Hepatic stellate cell (primary cell): Measurements from ENCODE around the gene ITPR3.
A peak's percentile ranks its signal among the peaks of the same experiment; 100 is the strongest.

Experiments
- DNase-seq: peaks from one replicate; pipeline ENCODE4 v3.0.0; 2011; ENCODE audit warnings: low spot score

ITPR3 gene

GRCh38 chr6:33620856-33621710, at the start of gene ITPR3:
ITPR3 (plus strand) TSS chr6:33621322; CDS start chr6:33621603, 281 bp downstream.
- peak; percentile 73 for DNase-seq

GRCh38 chr6:33571637-33572316, 49.3 kb upstream of the ITPR3 start:
- no peak for DNase-seq

DNA sequence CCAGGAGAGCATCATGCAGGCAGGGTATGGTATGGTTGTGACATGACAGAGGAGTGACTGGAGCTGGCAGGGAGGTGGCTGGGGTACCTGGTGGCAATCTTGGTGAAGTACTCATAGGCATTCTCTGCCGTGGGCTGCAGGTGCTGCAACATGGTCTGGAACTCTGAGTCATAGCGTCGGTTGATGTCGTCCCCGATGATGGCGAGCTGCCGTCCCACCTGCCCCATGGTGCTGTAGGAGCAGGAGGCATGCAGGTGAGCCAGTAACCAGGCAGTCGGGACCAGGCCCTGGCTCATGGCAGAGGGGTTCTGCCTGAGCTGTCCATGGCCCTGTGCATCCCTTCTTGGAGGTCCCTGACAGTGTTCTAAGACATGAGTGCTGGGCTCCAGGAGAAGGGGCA, 45.9 kb upstream of the ITPR3 start:
- DNase-seq: no peak

DNA sequence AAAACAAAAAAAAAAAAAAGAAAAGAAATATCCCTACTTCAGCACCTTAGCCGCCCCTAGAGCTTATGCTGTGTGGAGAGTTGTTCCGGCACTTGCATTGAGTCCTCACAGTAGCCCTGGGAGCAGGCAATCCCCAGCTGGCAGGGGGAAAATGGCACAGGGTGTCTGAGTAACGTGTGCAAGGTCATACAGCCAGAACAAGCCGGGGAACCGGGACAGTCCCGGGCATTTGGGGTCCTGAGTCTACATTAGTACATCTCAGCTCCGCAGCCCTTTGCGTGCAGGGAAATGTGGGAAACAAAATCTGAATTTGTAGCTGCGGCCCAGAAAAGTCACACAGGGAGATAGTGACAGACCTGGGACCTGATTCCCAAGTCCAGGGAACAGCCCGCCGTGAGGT, 44.5 kb upstream of the ITPR3 start:
- no peak for DNase-seq

- no peak for DNase-seq
These were observed 44.0 kb upstream of the ITPR3 start for GRCh38 chr6:33577106-33577535.

GRCh38 chr6:33577718-33578117, 43.4 kb upstream of the ITPR3 start:
- no peak for DNase-seq

- no peak for DNase-seq
These were observed 43.0 kb upstream of the ITPR3 start for GRCh38 chr6:33578164-33578563.

DNA sequence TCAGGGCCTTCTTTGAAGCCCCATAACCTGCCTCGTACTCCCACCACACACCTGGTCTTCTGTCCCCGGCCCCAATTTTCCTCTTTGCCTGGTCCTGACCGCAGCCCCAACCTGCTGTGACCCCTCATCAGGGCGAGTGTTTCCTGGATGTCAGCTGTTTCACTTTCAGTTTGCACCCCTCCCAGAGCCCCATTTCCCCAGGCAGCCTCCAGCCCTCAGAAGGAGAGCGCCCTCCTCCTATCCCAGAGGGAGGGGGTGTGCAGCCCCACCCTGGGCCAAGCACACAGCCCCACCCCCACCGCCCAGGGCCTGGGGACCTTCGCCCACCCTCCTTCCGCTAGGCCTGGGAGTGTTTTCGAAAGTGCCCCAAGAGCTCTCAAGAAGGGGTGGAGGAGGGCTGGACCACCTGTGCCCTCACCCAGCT, 42.5 kb upstream of the ITPR3 start:
- no peak for DNase-seq

GRCh38 chr6:33579828-33580714, 41.1 kb upstream of the ITPR3 start, which contains the start of gene BAK1:
BAK1 (minus strand) TSS chr6:33580276; CDS start chr6:33577604, 2,672 bp downstream.
- peak; percentile 99 for DNase-seq

DNA sequence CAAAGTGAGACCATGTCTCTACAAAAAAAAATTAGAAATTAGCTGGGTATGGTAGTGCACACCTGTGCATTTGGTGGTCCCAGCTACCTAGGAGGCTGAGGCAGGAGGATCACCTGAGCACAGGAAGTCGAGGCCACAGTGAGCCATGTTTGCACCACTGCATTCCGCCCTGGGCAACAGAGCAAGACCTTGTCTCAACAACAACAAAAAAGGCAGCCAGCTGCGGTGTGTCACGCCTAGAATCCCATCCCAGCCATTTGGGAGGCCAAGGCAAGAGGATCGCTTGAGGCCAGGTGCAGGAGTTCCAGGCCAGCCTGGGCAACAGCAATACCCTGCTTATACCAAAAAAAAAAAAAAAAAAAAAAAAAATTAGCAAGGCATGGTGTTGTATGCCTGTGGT, 39.9 kb upstream of the ITPR3 start:
- no peak for DNase-seq

DNA sequence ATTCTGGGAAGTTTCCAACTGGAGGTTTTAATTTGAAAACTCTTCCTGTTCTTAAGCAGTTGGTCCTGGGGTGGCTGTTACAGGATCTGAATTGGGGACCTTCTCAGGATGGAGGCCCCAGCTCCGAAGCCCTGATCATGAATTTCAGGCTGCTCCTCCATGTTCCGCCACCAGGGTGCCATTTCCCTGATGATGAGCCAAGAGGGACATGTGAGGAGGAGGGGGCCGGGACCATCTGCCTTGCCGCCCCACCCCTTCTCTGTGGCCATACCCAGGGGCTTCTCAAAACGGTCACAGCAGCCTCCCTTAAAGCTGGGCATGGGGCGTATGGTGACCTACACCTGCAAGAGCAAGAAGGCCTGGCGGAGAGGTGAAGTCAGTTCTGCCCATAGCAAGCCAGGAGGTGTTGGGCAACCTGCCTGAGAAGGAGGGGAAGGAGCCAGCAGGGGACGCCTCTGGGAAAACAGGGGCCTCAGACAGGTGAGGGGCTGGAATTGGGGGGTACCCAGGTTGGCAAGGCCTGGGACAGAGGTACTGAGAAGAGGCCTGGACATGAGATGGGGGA, 37.4 kb upstream of the ITPR3 start:
- DNase-seq: peak; percentile 56

GRCh38 chr6:33584700-33585402, 36.3 kb upstream of the ITPR3 start:
- no peak for DNase-seq

- peak; percentile 79 for DNase-seq
These were observed 35.6 kb upstream of the ITPR3 start for GRCh38 chr6:33585403-33586107.

GRCh38 chr6:33586108-33586640, 34.9 kb upstream of the ITPR3 start:
- no peak for DNase-seq

GRCh38 chr6:33587529-33587928, 33.6 kb upstream of the ITPR3 start:
- DNase-seq: no peak

DNA sequence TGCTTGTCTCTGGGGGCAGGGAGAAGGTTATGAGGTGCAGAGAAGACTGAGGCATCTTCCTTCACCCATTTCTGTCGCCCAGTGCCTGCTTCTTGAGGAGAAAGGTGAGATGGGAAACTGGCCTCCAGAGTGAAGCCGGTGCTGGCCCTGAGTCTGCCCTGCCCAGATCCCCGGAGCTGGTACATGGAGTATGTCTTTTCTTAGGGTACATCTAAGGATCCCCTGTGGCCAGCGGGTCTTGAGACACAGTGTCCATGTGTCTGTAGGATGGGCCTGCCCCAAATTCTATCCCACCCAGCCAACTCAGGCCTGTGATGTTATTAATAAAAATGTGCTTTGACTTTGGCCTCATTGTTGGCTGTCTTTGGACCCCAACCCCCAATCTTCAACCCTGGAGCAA, 32.2 kb upstream of the ITPR3 start:
- DNase-seq: no peak

GRCh38 chr6:33589392-33589730, 31.8 kb upstream of the ITPR3 start:
- DNase-seq: no peak

DNA sequence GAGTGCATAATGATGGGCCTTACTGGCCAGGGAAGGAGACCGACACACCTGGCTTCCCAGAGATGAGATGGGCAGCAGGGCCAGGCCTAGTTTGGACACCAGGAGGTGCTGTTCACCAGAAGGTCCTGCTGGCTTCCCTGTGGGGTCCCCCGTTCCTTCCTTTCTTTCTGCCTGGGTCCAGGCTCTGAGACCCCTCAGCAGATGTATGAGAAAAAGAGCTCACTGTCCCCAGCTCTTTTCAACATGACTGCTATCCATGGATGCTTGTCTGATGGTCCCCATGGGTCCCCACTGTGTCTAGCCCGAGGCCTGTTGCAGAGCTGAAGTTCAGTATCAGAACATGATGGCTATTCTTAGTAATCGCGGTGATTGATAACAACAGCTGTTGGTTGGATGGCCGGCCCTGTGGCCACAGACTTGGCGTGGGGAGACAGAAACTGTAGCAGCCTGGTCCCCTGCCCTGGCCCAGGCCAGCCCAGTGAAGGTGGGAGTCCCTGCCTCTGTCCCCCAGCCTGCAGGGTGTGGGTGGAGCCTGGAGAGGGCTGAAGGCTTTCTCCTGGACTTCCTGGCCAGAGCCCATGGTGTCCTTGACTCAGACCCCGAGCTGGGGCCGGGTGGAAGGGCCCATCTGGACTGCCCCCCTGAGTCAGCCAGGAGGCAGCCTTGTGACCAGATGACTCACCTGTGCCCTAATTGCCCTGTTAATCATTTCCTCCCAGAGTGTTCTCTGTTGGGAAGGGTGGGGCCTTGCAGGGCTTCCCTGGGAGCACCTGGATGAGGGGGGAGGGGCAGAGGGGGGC, 31.2 kb upstream of the ITPR3 start:
- peak; percentile 88 for DNase-seq

DNA sequence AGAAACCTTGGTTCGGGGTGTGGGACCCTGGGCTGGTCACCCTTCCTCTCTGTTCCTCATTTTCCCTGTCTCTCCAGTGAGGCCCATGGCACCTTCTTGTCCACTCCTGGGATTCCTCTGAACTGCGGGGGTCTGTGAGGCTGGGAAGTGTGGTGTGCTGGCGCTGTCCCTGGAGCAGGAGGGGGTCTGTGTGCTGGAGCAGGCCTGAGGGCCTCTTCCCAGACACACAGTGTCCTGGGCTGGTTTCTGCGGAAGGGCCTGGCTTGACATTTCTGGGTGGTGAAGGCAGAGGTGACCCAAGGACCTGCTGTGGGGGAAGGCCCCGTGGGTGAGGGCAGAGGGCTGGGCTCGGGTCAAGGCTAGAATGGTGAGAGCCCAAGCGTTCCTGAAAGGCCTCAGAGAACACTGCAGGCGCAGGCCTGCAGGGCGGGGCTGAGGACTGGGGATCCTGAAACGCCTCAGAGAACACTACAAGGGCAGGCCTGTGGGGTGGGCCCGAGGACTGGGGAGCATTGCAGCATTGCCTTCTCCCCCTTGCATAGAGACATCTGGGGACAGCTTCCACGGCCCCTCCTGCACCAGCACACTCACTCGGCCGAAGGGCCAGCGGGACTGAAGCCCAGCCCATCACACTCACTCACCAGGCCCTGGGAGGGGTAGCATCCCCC, 30.5 kb upstream of the ITPR3 start:
- no peak for DNase-seq
